ENCODE results near the gene STRA8. TPM values are rescaled to one million over a fixed set of nuclear protein-coding genes. Genes with fewer than 3 reads are reported as not detected.

Gene STRA8
- total and polyA plus RNA-seq, 2 donors from 2014 or later, result 0.43 TPM; not detected in 1

DNA sequence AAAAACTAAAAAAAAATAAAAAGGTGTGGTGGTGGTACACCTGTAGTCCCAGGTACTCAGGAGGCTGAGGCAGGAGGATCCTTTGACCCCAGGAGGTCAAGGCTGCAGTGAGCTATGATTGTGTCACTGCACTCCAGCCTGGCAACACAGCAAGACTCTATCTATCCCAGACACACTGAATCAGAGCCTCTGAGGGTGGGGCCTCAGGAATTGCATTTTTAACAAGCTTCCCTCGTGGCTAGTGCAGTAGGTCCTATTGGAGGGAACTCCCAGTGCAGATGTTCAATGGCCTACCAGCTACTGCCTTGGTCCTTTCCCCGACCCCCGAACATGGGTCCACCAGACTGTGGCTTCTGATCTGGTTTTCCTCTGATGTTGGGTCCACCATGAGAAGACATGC, 14.9 kb downstream of the STRA8 start:
- no peaks in the 10 kb centered on the region for H3K27me3 ChIP-seq (ENCODE audit: control insufficient read depth, insufficient read depth, low read length)
- no peaks in the 10 kb centered on the region for H3K4me1 ChIP-seq (ENCODE audit: control insufficient read depth in 2 of 3, insufficient read depth in 2 of 3, low read depth in 1 of 3, low read length in 3 of 3)
- no peak for TF ChIP-seq CTCF (IDR thresholded peaks at IDR 0.05; ENCODE audit: borderline replicate concordance, extremely low read depth, insufficient read depth)
- no peak overlapping the region for H3K9ac ChIP-seq (ENCODE audit: low read length in 3 of 3)
- no peak for DNase-seq
- FAIRE-seq, result no peak
- no peak overlapping the region for H3K27ac ChIP-seq (ENCODE audit: low read depth in 2 of 2, low read length in 2 of 2)
- H3K4me3 ChIP-seq (ENCODE audit: low read length in 3 of 3), result no peak overlapping the region
- H3K9me3 ChIP-seq (ENCODE audit: control insufficient read depth in 2 of 3, insufficient read depth in 1 of 3, low read length in 3 of 3), result no peaks in the 10 kb centered on the region
- no peaks in the 10 kb centered on the region for H3K36me3 ChIP-seq (ENCODE audit: control insufficient read depth in 2 of 3, insufficient read depth in 3 of 3, low read length in 3 of 3)
- intact Hi-C loops (cut with DNase I), result no loop called here

DNA sequence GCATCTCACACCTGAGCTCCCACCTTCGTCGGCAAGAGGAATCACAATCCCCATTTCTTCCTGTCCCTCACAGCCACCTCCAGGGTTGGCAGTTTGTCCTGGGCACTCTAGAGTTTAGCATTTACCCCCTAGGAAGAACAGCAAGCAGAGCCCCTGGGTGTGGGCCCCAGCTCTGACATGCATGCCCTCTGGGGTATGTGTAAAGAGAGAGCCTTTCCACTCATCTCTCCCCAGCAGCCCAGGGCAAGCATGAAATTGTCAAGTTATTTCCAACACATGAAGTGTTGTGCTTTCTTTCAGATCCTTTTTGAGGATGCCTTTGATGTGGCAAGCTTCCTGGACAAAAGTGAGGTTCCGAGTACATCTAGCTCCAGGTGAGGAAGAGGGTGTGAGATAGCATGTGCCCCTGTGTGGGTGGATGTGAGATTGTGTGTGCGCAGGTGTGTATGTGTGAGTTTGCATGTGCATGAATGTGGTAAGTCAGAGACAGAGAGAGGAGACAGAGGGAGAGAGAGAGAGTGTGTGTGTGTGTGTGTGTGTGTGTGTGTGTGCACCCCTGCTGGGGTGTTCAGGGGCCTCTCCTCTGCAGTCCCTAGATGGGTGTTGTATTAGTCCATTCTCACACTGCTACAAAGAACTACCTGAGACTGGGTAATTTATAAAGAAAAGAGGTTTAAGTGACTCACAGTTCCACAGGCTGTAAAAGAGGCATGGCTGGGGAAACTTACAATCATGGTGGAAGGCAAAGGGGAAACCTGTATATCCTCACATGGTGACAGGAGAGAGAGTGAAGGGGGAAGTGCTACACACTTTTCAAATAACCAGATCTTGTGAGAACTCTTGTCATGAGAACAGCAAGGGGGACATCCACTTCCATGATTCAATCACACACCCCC, 18.1 kb downstream of the STRA8 start:
- Histone ChIP-seq H3K36me3 (ENCODE audit: control insufficient read depth in 2 of 3, insufficient read depth in 3 of 3, low read length in 3 of 3) (no peaks in the 10 kb centered on the region), H3K9me3 (ENCODE audit: control insufficient read depth in 2 of 3, insufficient read depth in 1 of 3, low read length in 3 of 3) (no peaks in the 10 kb centered on the region), H3K4me1 (ENCODE audit: control insufficient read depth in 2 of 3, insufficient read depth in 2 of 3, low read depth in 1 of 3, low read length in 3 of 3) (peaks cover 0 to 4% (median 0%) of the 10 kb centered on the region in 3 donors), H3K9ac (ENCODE audit: low read length in 3 of 3) (no peak overlapping the region), H3K27me3 (ENCODE audit: control insufficient read depth, insufficient read depth, low read length) (no peaks in the 10 kb centered on the region), H3K4me3 (ENCODE audit: low read length in 3 of 3) (no peak overlapping the region), H3K27ac (ENCODE audit: low read depth in 2 of 2, low read length in 2 of 2) (no peak overlapping the region)
- FAIRE-seq (no peak), DNase-seq (no peak)
- intact Hi-C loops (cut with DNase I), result no loop called here
- TF ChIP-seq CTCF (IDR thresholded peaks at IDR 0.05; ENCODE audit: borderline replicate concordance, extremely low read depth, insufficient read depth), result no peak

GRCh38 chr7:135253851-135254771, 20.5 kb downstream of the STRA8 start:
- peak overlapping the region in 1 of 2 donors; percentile 29 for H3K27ac ChIP-seq (ENCODE audit: low read depth in 2 of 2, low read length in 2 of 2)
- H3K9me3 ChIP-seq (ENCODE audit: control insufficient read depth in 2 of 3, insufficient read depth in 1 of 3, low read length in 3 of 3), result no peaks in the 10 kb centered on the region
- FAIRE-seq (no peak), DNase-seq (peak in 1 of 5 donors; percentile 79)
- no peaks in the 10 kb centered on the region for H3K27me3 ChIP-seq (ENCODE audit: control insufficient read depth, insufficient read depth, low read length)
- no peak overlapping the region for H3K4me3 ChIP-seq (ENCODE audit: low read length in 3 of 3)
- no peaks in the 10 kb centered on the region for H3K36me3 ChIP-seq (ENCODE audit: control insufficient read depth in 2 of 3, insufficient read depth in 3 of 3, low read length in 3 of 3)
- H3K4me1 ChIP-seq (ENCODE audit: control insufficient read depth in 2 of 3, insufficient read depth in 2 of 3, low read depth in 1 of 3, low read length in 3 of 3), result peaks cover 0 to 4% (median 0%) of the 10 kb centered on the region in 3 donors
- intact Hi-C loops (cut with DNase I), result no loop called here
- TF ChIP-seq CTCF (IDR thresholded peaks at IDR 0.05; ENCODE audit: borderline replicate concordance, extremely low read depth, insufficient read depth), result no peak
- H3K9ac ChIP-seq (ENCODE audit: low read length in 3 of 3), result peak overlapping the region in 1 of 3 donors; percentile 3
